ENCODE data around the gene CAMK4. TPM values are rescaled to one million over a fixed set of nuclear protein-coding genes. Genes with fewer than 3 reads are reported as not detected.

The CAMK4 gene
- total RNA-seq, 1 experiment from 2014 or later = 23.3 TPM

DNA sequence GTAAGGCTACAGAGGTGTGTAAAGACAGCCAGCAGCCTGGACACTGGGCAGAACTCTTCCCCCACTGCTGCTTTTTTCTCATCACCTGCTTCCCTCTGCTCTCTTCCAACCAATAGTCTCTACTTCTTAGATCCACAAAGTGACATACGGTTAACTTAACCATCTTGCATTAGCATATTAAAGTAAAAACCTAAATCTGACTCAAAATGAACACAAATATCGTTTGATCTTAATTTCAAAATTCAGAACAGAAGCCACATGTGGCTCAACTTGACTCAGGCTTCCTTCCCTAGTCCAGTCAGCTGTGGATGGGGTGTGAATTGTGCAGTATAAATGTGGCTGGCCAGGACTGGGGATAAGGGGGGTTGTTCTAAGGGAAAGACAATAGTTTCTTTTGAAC lies 173.8 kb downstream of the CAMK4 start:
- DNase-seq = no peak
- intact Hi-C loops (cut with micrococcal nuclease; ENCODE audit: unreplicated experiment) = no loop called here
- no peak overlapping the region for H3K4me3 Mint-ChIP-seq (ENCODE audit: low read depth, unreplicated experiment)
- no peaks in the 10 kb centered on the region for H3K36me3 Mint-ChIP-seq (ENCODE audit: insufficient read depth, unreplicated experiment)
- no TSS peak for BruUV-seq (replicated peaks)
- CTCF ChIA-PET = no interaction called here
- TF ChIP-seq, protein P1, sequence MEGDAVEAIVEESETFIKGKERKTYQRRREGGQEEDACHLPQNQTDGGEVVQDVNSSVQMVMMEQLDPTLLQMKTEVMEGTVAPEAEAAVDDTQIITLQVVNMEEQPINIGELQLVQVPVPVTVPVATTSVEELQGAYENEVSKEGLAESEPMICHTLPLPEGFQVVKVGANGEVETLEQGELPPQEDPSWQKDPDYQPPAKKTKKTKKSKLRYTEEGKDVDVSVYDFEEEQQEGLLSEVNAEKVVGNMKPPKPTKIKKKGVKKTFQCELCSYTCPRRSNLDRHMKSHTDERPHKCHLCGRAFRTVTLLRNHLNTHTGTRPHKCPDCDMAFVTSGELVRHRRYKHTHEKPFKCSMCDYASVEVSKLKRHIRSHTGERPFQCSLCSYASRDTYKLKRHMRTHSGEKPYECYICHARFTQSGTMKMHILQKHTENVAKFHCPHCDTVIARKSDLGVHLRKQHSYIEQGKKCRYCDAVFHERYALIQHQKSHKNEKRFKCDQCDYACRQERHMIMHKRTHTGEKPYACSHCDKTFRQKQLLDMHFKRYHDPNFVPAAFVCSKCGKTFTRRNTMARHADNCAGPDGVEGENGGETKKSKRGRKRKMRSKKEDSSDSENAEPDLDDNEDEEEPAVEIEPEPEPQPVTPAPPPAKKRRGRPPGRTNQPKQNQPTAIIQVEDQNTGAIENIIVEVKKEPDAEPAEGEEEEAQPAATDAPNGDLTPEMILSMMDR (IDR thresholded peaks at IDR 0.05; ENCODE audit: unreplicated experiment) = no peak
- H3K27ac Mint-ChIP-seq (ENCODE audit: unreplicated experiment) = no peak overlapping the region
- H3K9me3 Mint-ChIP-seq (ENCODE audit: low read depth, unreplicated experiment) = no peaks in the 10 kb centered on the region
- no peaks in the 10 kb centered on the region for H3K27me3 Mint-ChIP-seq (ENCODE audit: unreplicated experiment)
- H3K4me1 Mint-ChIP-seq (ENCODE audit: low read depth, unreplicated experiment) = no peaks in the 10 kb centered on the region

DNA sequence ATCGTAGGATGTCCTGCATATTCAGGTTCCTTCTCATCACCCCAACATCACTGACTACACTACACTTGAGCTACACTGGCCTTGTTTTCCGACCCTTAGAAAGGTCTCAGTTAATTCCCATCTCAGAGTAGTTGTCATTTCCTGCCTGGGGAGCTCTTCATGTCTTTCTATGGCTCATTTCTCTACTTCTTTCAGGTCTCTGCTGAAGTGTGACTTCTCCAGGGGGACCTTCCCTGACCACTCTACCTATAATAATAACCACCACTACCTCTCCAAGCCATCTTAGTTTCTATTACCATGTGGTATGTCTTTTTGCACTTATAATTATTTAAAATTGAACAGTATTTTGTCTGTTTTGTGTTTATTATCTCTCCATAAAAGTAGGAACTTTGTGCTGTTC lies 174.9 kb downstream of the CAMK4 start:
- Mint-ChIP-seq H3K27ac (ENCODE audit: unreplicated experiment) (no peak overlapping the region), H3K9me3 (ENCODE audit: low read depth, unreplicated experiment) (no peaks in the 10 kb centered on the region), H3K36me3 (ENCODE audit: insufficient read depth, unreplicated experiment) (no peaks in the 10 kb centered on the region), H3K4me1 (ENCODE audit: low read depth, unreplicated experiment) (peaks cover 7% of the 10 kb centered on the region), H3K27me3 (ENCODE audit: unreplicated experiment) (no peaks in the 10 kb centered on the region), H3K4me3 (ENCODE audit: low read depth, unreplicated experiment) (no peak overlapping the region)
- TF ChIP-seq, protein P1 (IDR thresholded peaks at IDR 0.05; ENCODE audit: unreplicated experiment) = no peak
- BruUV-seq (replicated peaks) = no TSS peak
- no peak for DNase-seq
- intact Hi-C loops (cut with micrococcal nuclease; ENCODE audit: unreplicated experiment) = no loop called here
- CTCF ChIA-PET = no interaction called here

DNA sequence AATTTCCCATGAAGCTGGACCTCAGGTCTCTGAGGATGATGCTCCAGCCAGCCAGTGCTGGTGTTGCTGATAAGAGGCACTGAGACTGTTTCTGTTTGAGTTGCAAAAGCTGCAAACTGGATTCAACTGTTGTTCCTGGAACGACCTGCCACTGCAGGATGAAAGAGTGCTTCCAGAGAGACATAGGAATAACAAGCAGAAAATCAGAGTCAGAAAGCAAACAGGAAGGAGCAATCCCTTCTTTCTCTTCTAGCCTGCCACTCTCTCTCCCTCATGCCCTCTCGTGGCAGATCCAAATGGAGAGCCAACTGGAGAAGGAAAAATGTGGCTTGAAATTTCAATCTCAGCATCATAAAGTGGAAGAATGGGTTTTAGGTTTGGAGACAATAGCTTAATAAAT lies 177.7 kb downstream of the CAMK4 start:
- CTCF ChIA-PET = no interaction called here
- no peaks in the 10 kb centered on the region for H3K27me3 Mint-ChIP-seq (ENCODE audit: unreplicated experiment)
- H3K4me3 Mint-ChIP-seq (ENCODE audit: low read depth, unreplicated experiment) = no peak overlapping the region
- BruUV-seq (replicated peaks) = no TSS peak
- DNase-seq = no peak
- intact Hi-C loops (cut with micrococcal nuclease; ENCODE audit: unreplicated experiment) = no loop called here
- H3K27ac Mint-ChIP-seq (ENCODE audit: unreplicated experiment) = no peak overlapping the region
- TF ChIP-seq, protein P1 (IDR thresholded peaks at IDR 0.05; ENCODE audit: unreplicated experiment) = no peak
- peaks cover 13% of the 10 kb centered on the region for H3K4me1 Mint-ChIP-seq (ENCODE audit: low read depth, unreplicated experiment)
- peaks cover 4% of the 10 kb centered on the region for H3K9me3 Mint-ChIP-seq (ENCODE audit: low read depth, unreplicated experiment)
- no peaks in the 10 kb centered on the region for H3K36me3 Mint-ChIP-seq (ENCODE audit: insufficient read depth, unreplicated experiment)

DNA sequence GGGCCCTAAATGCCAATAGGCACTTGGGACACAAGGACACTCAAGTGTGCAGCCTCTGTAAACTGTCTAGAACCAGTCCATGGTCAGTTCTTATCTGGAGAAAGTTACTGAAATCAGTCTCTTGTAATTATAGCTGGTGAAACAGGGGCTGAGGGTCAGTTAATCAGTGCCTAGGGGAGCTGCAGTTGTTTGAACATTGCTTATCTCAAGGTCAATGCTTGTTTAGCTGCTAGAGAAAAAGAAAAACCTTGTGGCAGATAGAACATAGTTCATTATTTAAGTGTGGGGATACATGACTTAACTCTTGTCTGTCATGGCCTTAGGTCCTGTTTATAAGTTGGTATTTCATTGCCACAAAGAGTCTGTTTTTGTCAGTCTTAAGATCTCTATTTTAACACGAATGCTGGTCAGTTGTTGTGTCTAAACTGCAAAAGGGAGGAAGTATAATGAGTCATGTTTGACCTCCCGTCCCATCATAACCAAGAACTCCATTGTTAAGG lies 180.1 kb downstream of the CAMK4 start:
- intact Hi-C loops (cut with micrococcal nuclease; ENCODE audit: unreplicated experiment) = no loop called here
- Mint-ChIP-seq H3K9me3 (ENCODE audit: low read depth, unreplicated experiment) (peaks cover 6% of the 10 kb centered on the region), H3K27ac (ENCODE audit: unreplicated experiment) (no peak overlapping the region), H3K4me1 (ENCODE audit: low read depth, unreplicated experiment) (peaks cover 13% of the 10 kb centered on the region), H3K27me3 (ENCODE audit: unreplicated experiment) (no peaks in the 10 kb centered on the region), H3K36me3 (ENCODE audit: insufficient read depth, unreplicated experiment) (no peaks in the 10 kb centered on the region), H3K4me3 (ENCODE audit: low read depth, unreplicated experiment) (no peak overlapping the region)
- no peak for DNase-seq
- CTCF ChIA-PET = interaction anchor here (0.6 kb wide), 1 partner anchor 281 kb away, joined by 3 read pairs; no protein-coding TSS in a partner anchor
- no TSS peak for BruUV-seq (replicated peaks)
- TF ChIP-seq, protein P1 (IDR thresholded peaks at IDR 0.05; ENCODE audit: unreplicated experiment) = no peak
